ENCODE results near the gene PTPN23. TPM values are rescaled to one million over a fixed set of nuclear protein-coding genes. Genes with fewer than 3 reads are reported as not detected.
A peak's percentile ranks its signal among the peaks of the same experiment; 100 is the strongest.

Gene PTPN23
- total and polyA plus RNA-seq, 2 of the 13 experiments (the other 11 are each of a cell fraction or from before 2014, with no cell fraction given), result 2.3 to 3.7 TPM

DNA sequence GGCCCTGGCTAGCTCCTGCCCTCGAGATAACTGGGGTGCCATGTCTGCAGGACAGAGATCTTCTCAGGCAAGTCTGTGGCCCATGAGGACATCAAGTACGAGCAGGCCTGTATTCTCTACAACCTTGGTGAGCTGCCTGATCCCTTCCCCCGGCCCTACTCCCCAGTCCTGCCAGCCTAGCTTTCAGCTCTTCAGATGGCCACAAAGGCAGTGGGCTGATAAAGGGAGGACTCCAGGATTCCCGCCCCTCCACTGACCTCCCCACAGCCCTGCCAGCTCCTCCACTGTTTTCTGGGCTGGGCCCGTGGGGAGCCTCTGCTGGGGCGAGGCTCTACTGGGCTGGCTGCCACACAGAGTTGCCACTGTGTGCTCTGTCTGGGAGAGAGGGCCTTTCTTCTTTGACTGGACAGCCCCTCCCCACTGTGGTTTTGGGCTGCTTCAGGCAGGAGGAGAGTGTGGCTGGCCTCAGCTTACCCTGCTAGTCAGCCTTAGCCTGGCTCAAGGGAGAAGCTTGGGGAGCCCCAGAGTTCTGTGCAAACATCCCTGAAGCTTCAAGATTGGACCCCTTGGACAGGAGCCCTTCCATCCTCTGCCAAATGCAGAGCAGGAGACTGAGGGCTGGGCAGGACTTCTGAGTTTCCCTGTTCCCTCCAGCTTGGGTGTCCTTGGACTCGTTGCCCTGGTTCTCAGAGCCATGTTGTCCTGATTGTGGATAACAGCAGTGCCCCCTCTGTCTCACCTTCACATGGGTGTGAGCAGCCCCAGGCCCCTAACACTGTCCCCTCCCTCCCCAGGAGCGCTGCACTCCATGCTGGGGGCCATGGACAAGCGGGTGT is 24.4 kb downstream of the PTPN23 start:
- peak; percentile 8; the same call in 2 of the 3 replicates for ATAC-seq
- peaks cover 4% of the 10 kb centered on the region for H3K79me2 ChIP-seq (ENCODE audit: insufficient read depth, low read length)
- intact Hi-C loops (cut with micrococcal nuclease; ENCODE audit: unreplicated experiment), result no loop called here
- no peak overlapping the region for H3K4me3 ChIP-seq (replicated peaks in 1 of 3; ENCODE audit: insufficient read depth in 1 of 3, low read depth in 2 of 3, low read length in 3 of 3)
- CTCF ChIA-PET (ENCODE audit: low intra/inter-chr PET ratio, low total read pairs), result no interaction called here
- no peak overlapping the region for H3K4me2 ChIP-seq (ENCODE audit: low read depth, low read length)
- H3K9ac ChIP-seq (ENCODE audit: insufficient read depth, low read depth, low read length), result no peak overlapping the region
- WGBS (ENCODE audit: low lambda C conversion rate), result 86% methylated on average over 8 of the region's 9 CpGs
- TF ChIP-seq CAMTA2 (CRISPR knock-in tag; IDR thresholded peaks at IDR 0.05; ENCODE audit: borderline replicate concordance) (no peak), ZNF263 (CRISPR knock-in tag; IDR thresholded peaks at IDR 0.05) (peak; percentile 81)
- H2AFZ ChIP-seq (ENCODE audit: low read length), result no peak overlapping the region
- no peak for DNase-seq (ENCODE audit: low spot score)
- no TSS peak for BruUV-seq (replicated peaks)
- H3K27ac ChIP-seq (ENCODE audit: extremely low read length, insufficient read depth, low read length), result peak overlapping the region; percentile 9
- POLR2A ChIA-PET, result interaction anchor here (0.6 to 1.8 kb wide), 2 partner anchors 24 to 27 kb away, joined by 3 to 4 read pairs; partner anchors contain the start of gene PTPN23
- no peaks in the 10 kb centered on the region for H3K27me3 ChIP-seq (ENCODE audit: control insufficient read depth in 1 of 2, insufficient read depth in 2 of 2, low read length in 2 of 2)
- peaks cover 11% of the 10 kb centered on the region; the same call in 1 of the 2 replicates for H3K4me1 ChIP-seq (ENCODE audit: insufficient read depth, low read length)
- H3K9me3 ChIP-seq (ENCODE audit: low read length), result no peaks in the 10 kb centered on the region
- peaks cover 36 to 60% of the 10 kb centered on the region in 2 experiments for H3K36me3 ChIP-seq (replicated peaks in 1 of 2; ENCODE audit: control insufficient read depth in 1 of 2, insufficient read depth in 2 of 2, low read length in 2 of 2)
- FAIRE-seq, result no peak
- in situ Hi-C loops (cut with HindIII; ENCODE audit: extremely low pct_ligation_motif_present, low pct_unique_long_range_greater_than_20kb), result no loop called here
- H4K20me1 ChIP-seq (ENCODE audit: insufficient read depth, low read length), result peaks cover 8% of the 10 kb centered on the region

DNA sequence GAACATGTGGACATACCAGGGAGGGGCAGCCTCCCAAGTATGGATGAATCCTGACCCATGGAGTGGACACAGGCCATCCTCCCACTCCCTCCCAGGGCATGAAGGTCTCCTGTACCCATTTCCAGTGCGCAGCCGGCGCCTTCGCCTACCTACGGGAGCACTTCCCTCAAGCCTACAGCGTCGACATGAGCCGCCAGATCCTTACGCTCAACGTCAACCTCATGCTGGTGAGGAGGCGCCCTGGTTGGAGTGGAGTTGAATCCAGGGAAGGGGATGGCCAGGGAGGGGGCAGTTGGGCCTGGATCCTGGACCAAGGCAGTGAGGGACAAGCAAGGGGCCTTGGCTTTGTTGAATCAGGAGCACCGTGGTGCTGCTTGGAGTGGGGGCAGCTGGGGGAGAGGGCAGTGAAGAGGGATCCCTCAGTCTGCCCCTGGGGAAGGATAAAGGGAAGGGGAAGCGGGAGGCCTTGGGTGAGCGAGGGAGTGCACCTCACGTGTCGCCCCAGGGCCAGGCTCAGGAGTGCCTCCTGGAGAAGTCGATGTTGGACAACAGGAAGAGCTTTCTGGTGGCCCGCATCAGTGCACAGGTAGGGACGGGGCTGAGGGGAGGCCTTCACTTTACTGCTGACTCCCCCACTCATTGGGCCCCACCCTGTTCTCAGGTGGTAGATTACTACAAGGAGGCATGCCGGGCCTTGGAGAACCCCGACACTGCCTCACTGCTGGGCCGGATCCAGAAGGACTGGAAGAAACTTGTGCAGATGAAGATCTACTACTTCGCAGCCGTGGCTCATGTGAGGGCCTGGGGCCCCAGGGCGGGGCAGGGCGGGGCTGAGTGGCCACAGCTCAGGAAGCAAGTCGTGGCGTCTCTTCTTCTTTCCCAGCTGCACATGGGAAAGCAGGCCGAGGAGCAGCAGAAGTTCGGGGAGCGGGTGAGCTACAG is 25.3 kb downstream of the PTPN23 start:
- no peak overlapping the region for H2AFZ ChIP-seq (ENCODE audit: low read length)
- BruUV-seq (replicated peaks), result no TSS peak
- no peak overlapping the region for H3K9ac ChIP-seq (ENCODE audit: insufficient read depth, low read depth, low read length)
- peaks cover 11% of the 10 kb centered on the region; the same call in 1 of the 2 replicates for H3K4me1 ChIP-seq (ENCODE audit: insufficient read depth, low read length)
- H3K79me2 ChIP-seq (ENCODE audit: insufficient read depth, low read length), result peaks cover 4% of the 10 kb centered on the region
- H3K9me3 ChIP-seq (ENCODE audit: low read length), result no peaks in the 10 kb centered on the region
- no peak overlapping the region for H3K4me2 ChIP-seq (ENCODE audit: low read depth, low read length)
- POLR2A ChIA-PET, result interaction anchor here (1.8 kb wide), 1 partner anchor 25 kb away, joined by 4 read pairs; the partner anchor contains the start of gene PTPN23
- ATAC-seq, result no peak
- no peak overlapping the region for H3K4me3 ChIP-seq (replicated peaks in 1 of 3; ENCODE audit: insufficient read depth in 1 of 3, low read depth in 2 of 3, low read length in 3 of 3)
- WGBS (ENCODE audit: low lambda C conversion rate), result 97% methylated on average over 23 of the region's 31 CpGs
- no peaks in the 10 kb centered on the region for H3K27me3 ChIP-seq (ENCODE audit: control insufficient read depth in 1 of 2, insufficient read depth in 2 of 2, low read length in 2 of 2)
- DNase-seq (ENCODE audit: low spot score), result no peak
- in situ Hi-C loops (cut with HindIII; ENCODE audit: extremely low pct_ligation_motif_present, low pct_unique_long_range_greater_than_20kb), result no loop called here
- peaks cover 36 to 58% of the 10 kb centered on the region in 2 experiments for H3K36me3 ChIP-seq (replicated peaks in 1 of 2; ENCODE audit: control insufficient read depth in 1 of 2, insufficient read depth in 2 of 2, low read length in 2 of 2)
- peaks cover 8% of the 10 kb centered on the region for H4K20me1 ChIP-seq (ENCODE audit: insufficient read depth, low read length)
- H3K27ac ChIP-seq (ENCODE audit: extremely low read length, insufficient read depth, low read length), result no peak overlapping the region
- CTCF ChIA-PET (ENCODE audit: low intra/inter-chr PET ratio, low total read pairs), result no interaction called here
- FAIRE-seq, result no peak
- intact Hi-C loops (cut with micrococcal nuclease; ENCODE audit: unreplicated experiment), result no loop called here
- TF ChIP-seq ZNF333 (CRISPR knock-in tag; IDR thresholded peaks at IDR 0.05; ENCODE audit: borderline replicate concordance) (no peak), SIN3B (IDR thresholded peaks at IDR 0.05; ENCODE audit: low read length) (no peak), BORCS8-MEF2B (CRISPR knock-in tag; IDR thresholded peaks at IDR 0.05) (no peak), ZXDC (CRISPR knock-in tag; IDR thresholded peaks at IDR 0.05) (no peak), GABPA (IDR thresholded peaks at IDR 0.05; ENCODE audit: low read depth, low read length) (no peak), GABPA (CRISPR knock-in tag; IDR thresholded peaks at IDR 0.05; ENCODE audit: low read depth) (no peak), ZNF33B (CRISPR knock-in tag; IDR thresholded peaks at IDR 0.05) (no peak)
- TF ChIP-seq, protein P1, sequence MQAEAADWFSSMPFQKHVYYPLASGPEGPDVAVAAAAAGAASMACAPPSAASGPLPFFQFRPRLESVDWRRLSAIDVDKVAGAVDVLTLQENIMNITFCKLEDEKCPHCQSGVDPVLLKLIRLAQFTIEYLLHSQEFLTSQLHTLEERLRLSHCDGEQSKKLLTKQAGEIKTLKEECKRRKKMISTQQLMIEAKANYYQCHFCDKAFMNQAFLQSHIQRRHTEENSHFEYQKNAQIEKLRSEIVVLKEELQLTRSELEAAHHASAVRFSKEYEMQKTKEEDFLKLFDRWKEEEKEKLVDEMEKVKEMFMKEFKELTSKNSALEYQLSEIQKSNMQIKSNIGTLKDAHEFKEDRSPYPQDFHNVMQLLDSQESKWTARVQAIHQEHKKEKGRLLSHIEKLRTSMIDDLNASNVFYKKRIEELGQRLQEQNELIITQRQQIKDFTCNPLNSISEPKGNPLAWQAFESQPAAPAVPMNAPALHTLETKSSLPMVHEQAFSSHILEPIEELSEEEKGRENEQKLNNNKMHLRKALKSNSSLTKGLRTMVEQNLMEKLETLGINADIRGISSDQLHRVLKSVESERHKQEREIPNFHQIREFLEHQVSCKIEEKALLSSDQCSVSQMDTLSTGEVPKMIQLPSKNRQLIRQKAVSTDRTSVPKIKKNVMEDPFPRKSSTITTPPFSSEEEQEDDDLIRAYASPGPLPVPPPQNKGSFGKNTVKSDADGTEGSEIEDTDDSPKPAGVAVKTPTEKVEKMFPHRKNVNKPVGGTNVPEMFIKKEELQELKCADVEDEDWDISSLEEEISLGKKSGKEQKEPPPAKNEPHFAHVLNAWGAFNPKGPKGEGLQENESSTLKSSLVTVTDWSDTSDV (CRISPR knock-in tag; IDR thresholded peaks at IDR 0.05), result no peak

Measured in HepG2 (cell line).